T-helper 17 cell (primary cell): ENCODE data around the gene LIAS. TPM values are rescaled to one million over a fixed set of nuclear protein-coding genes. Genes with fewer than 3 reads are reported as not detected.
A peak's percentile ranks its signal among the peaks of the same experiment; 100 is the strongest.

Experiments
- ATAC-seq: fragments of 150-1000 bp; cut with Tn5 transposase; 2 replicates; pipeline ENCODE4 v1.10.0; 2021; ENCODE audit warnings: mild to moderate bottlenecking, moderate library complexity
- DNase-seq, 3 donors: peaks; one replicate each; pipeline versions ENCODE4 v3.0.0 to v3.0.0-alpha.2; 2020 to 2021
- H3K9me3 ChIP-seq: one replicate; pipeline ENCODE4 v1.7.0; 2013; ENCODE audit warnings: low read length, mild to moderate bottlenecking; ENCODE audit not compliant: control insufficient read depth, poor library complexity, severe bottlenecking
- H3K27ac Mint-ChIP-seq: one replicate; pipeline ENCODE4 v1.8.0; 2022; ENCODE audit warnings: mild to moderate bottlenecking, moderate library complexity, mixed read lengths
- H3K27me3 Mint-ChIP-seq: one replicate; pipeline ENCODE4 v1.8.0; 2022; ENCODE audit warnings: mixed read lengths
- H3K36me3 Mint-ChIP-seq: one replicate; pipeline ENCODE4 v1.8.0; 2022; ENCODE audit warnings: low read depth, mixed read lengths
- H3K4me1 Mint-ChIP-seq: one replicate; pipeline ENCODE4 v1.8.0; 2022; ENCODE audit warnings: mild to moderate bottlenecking, mixed read lengths
- H3K4me3 Mint-ChIP-seq: one replicate; pipeline ENCODE4 v1.8.0; 2022; ENCODE audit warnings: mild to moderate bottlenecking, moderate library complexity, mixed read lengths
- total RNA-seq, 4 donors: library from RNA in 2 of 4; stranded (reverse) in 2 of 4; gene quantifications; one replicate each; pipeline ENCODE4 v1.2.3 and lab custom pipeline; 2022 to 2026

Gene LIAS
- total RNA-seq, 2 donors from 2014 or later = 8.4 to 11.5 TPM

- peaks cover 4% of the 10 kb centered on the region for H3K36me3 Mint-ChIP-seq
- no peak for ATAC-seq
- no peak for DNase-seq
- H3K9me3 ChIP-seq = no peaks in the 10 kb centered on the region
- H3K27me3 Mint-ChIP-seq = no peaks in the 10 kb centered on the region
- no peak overlapping the region for H3K27ac Mint-ChIP-seq
- no peak overlapping the region for H3K4me3 Mint-ChIP-seq
- H3K4me1 Mint-ChIP-seq = no peaks in the 10 kb centered on the region
Measured at GRCh38 chr4:39466747-39467146, 7.9 kb downstream of the LIAS start.

GRCh38 chr4:39467464-39467863 is 8.6 kb downstream of the LIAS start:
- Mint-ChIP-seq H3K36me3 (peaks cover 4% of the 10 kb centered on the region), H3K27me3 (no peaks in the 10 kb centered on the region), H3K4me3 (no peak overlapping the region), H3K4me1 (no peaks in the 10 kb centered on the region), H3K27ac (no peak overlapping the region)
- DNase-seq = no peak
- no peak for ATAC-seq
- no peaks in the 10 kb centered on the region for H3K9me3 ChIP-seq

- Mint-ChIP-seq H3K4me3 (no peak overlapping the region), H3K27me3 (no peaks in the 10 kb centered on the region), H3K4me1 (no peaks in the 10 kb centered on the region), H3K27ac (no peak overlapping the region), H3K36me3 (peaks cover 2% of the 10 kb centered on the region)
- ATAC-seq (peak; percentile 89), DNase-seq (no peak)
- H3K9me3 ChIP-seq = no peaks in the 10 kb centered on the region
Measured at GRCh38 chr4:39469429-39470077, 10.7 kb downstream of the LIAS start.

- H3K27ac Mint-ChIP-seq = no peak overlapping the region
- H3K4me3 Mint-ChIP-seq = no peak overlapping the region
- no peak for DNase-seq
- H3K4me1 Mint-ChIP-seq = no peaks in the 10 kb centered on the region
- H3K36me3 Mint-ChIP-seq = no peaks in the 10 kb centered on the region
- no peak for ATAC-seq
- no peaks in the 10 kb centered on the region for H3K27me3 Mint-ChIP-seq
- H3K9me3 ChIP-seq = no peaks in the 10 kb centered on the region
Measured at GRCh38 chr4:39470402-39470801, 11.5 kb downstream of the LIAS start.

- DNase-seq (no peak), ATAC-seq (no peak)
- H3K36me3 Mint-ChIP-seq = peaks cover 2% of the 10 kb centered on the region
- no peaks in the 10 kb centered on the region for H3K9me3 ChIP-seq
- no peak overlapping the region for H3K27ac Mint-ChIP-seq
- H3K4me1 Mint-ChIP-seq = no peaks in the 10 kb centered on the region
- no peak overlapping the region for H3K4me3 Mint-ChIP-seq
- H3K27me3 Mint-ChIP-seq = no peaks in the 10 kb centered on the region
Measured at GRCh38 chr4:39472396-39472795, 13.5 kb downstream of the LIAS start.

- DNase-seq (no peak), ATAC-seq (no peak)
- H3K4me3 Mint-ChIP-seq = no peak overlapping the region
- H3K27ac Mint-ChIP-seq = no peak overlapping the region
- no peaks in the 10 kb centered on the region for H3K27me3 Mint-ChIP-seq
- no peaks in the 10 kb centered on the region for H3K9me3 ChIP-seq
- peaks cover 2% of the 10 kb centered on the region for H3K36me3 Mint-ChIP-seq
- no peaks in the 10 kb centered on the region for H3K4me1 Mint-ChIP-seq
Measured at GRCh38 chr4:39476187-39476895, 17.5 kb downstream of the LIAS start.

GRCh38 chr4:39480251-39480650 is 21.4 kb downstream of the LIAS start:
- H3K4me3 Mint-ChIP-seq = no peak overlapping the region
- H3K27me3 Mint-ChIP-seq = no peaks in the 10 kb centered on the region
- H3K4me1 Mint-ChIP-seq = no peaks in the 10 kb centered on the region
- ATAC-seq = no peak
- no peak overlapping the region for H3K27ac Mint-ChIP-seq
- no peak for DNase-seq
- H3K9me3 ChIP-seq = no peaks in the 10 kb centered on the region
- H3K36me3 Mint-ChIP-seq = peaks cover 2% of the 10 kb centered on the region

GRCh38 chr4:39480902-39481695 is 22.2 kb downstream of the LIAS start:
- no peak for ATAC-seq
- no peak overlapping the region for H3K27ac Mint-ChIP-seq

GRCh38 chr4:39484582-39485272 is 25.9 kb downstream of the LIAS start:
- Mint-ChIP-seq H3K4me1 (no peaks in the 10 kb centered on the region), H3K4me3 (no peak overlapping the region), H3K27ac (no peak overlapping the region), H3K36me3 (no peaks in the 10 kb centered on the region), H3K27me3 (peaks cover 6% of the 10 kb centered on the region)
- H3K9me3 ChIP-seq = no peaks in the 10 kb centered on the region
- DNase-seq (no peak), ATAC-seq (no peak)

More at GRCh38 chr4:39480902-39481695, 22.2 kb downstream of the LIAS start:
- peaks cover 5% of the 10 kb centered on the region for H3K27me3 Mint-ChIP-seq
- no peak for DNase-seq
- H3K4me3 Mint-ChIP-seq = no peak overlapping the region
- no peaks in the 10 kb centered on the region for H3K9me3 ChIP-seq
- peaks cover under 1% of the 10 kb centered on the region for H3K36me3 Mint-ChIP-seq
- H3K4me1 Mint-ChIP-seq = no peaks in the 10 kb centered on the region

- Mint-ChIP-seq H3K4me3 (no peak overlapping the region), H3K27me3 (peaks cover 6% of the 10 kb centered on the region), H3K4me1 (peaks cover 4% of the 10 kb centered on the region), H3K27ac (peak overlapping the region; percentile 5), H3K36me3 (no peaks in the 10 kb centered on the region)
- DNase-seq (no peak), ATAC-seq (no peak)
- H3K9me3 ChIP-seq = no peaks in the 10 kb centered on the region
Measured at GRCh38 chr4:39486221-39486804, 27.5 kb downstream of the LIAS start.

- Mint-ChIP-seq H3K27me3 (peaks cover 6% of the 10 kb centered on the region), H3K36me3 (no peaks in the 10 kb centered on the region), H3K4me3 (no peak overlapping the region), H3K27ac (peak overlapping the region; percentile 80), H3K4me1 (peaks cover 4% of the 10 kb centered on the region)
- no peak for ATAC-seq
- no peak for DNase-seq
- H3K9me3 ChIP-seq = no peaks in the 10 kb centered on the region
Measured at GRCh38 chr4:39490322-39490721, 31.5 kb downstream of the LIAS start.

- DNase-seq (no peak), ATAC-seq (no peak)
- Mint-ChIP-seq H3K4me3 (no peak overlapping the region), H3K27ac (no peak overlapping the region), H3K4me1 (peaks cover 6% of the 10 kb centered on the region), H3K36me3 (no peaks in the 10 kb centered on the region), H3K27me3 (no peaks in the 10 kb centered on the region)
- H3K9me3 ChIP-seq = no peaks in the 10 kb centered on the region
Measured at GRCh38 chr4:39494354-39494753, 35.5 kb downstream of the LIAS start.
